HG02798 (cell line): ENCODE data around the gene NAPEPLD.
"Not testable (repeated sequence)": the region's sequence is repeated elsewhere in the genome, so short reads cannot be mapped to it uniquely, and the experiment has no call there.

Source experiments
- ATAC-seq: cut with Tn5 transposase; IDR thresholded peaks from one replicate; pipeline ENCODE4 v1.9.1; 2021; ENCODE audit warnings: mild to moderate bottlenecking; ENCODE audit not compliant: unreplicated experiment, poor library complexity

The NAPEPLD gene

DNA sequence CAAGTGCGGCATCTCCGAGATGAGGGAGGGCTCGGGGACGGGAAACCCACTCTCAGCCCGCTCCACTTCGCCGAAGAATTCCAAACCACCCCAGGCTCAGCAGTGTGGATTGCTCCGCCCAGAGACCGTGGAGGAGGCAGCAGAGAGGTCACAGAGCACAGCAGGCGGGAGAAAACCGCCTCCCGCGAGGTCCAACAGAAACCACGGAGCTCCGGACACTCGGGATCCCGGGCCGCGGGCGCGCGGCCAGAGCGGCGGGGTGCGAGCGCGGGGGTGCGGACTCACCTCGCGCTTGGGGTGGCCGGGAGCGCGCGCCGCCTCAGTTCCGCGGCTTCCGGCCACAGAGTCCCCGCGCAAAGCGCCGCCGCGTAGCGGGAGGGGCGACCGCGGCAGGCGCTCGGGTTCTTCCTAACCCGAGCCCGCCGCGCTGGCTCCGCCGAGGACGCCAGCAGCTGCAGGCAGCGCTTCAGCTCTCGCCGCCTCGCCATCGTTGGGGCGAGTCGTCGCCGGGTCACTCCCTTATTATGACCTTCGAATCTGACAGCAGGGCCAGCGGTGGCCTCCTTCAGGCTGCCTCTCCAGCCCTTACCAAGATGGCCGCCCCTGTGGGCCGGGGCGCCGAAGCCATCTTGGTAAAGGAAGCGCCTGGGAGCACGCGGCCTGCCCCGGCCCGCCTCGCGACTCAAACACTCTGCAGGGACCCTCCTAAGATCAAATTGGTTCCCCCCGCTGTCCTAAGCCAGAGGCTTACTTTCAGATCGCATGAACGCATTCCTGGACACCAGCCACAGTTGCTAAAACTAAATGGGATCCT lies at the start of gene NAPEPLD:
TSS of gene NAPEPLD (minus strand) at position 106 of the 814 bp plus-strand sequence. CDS start 20,323 bp downstream, outside the sequence.
- peak; percentile 88 for ATAC-seq

GRCh38 chr7:103198079-103198478 lies 49.2 kb upstream of the NAPEPLD start:
- ATAC-seq: not testable (repeated sequence)

GRCh38 chr7:103195364-103195763 lies 46.5 kb upstream of the NAPEPLD start:
- ATAC-seq: not testable (repeated sequence)

- not testable (repeated sequence) for ATAC-seq
Observed at GRCh38 chr7:103172415-103173146, 23.7 kb upstream of the NAPEPLD start.

GRCh38 chr7:103171695-103172414 lies 23.0 kb upstream of the NAPEPLD start:
- ATAC-seq: not testable (repeated sequence)

DNA sequence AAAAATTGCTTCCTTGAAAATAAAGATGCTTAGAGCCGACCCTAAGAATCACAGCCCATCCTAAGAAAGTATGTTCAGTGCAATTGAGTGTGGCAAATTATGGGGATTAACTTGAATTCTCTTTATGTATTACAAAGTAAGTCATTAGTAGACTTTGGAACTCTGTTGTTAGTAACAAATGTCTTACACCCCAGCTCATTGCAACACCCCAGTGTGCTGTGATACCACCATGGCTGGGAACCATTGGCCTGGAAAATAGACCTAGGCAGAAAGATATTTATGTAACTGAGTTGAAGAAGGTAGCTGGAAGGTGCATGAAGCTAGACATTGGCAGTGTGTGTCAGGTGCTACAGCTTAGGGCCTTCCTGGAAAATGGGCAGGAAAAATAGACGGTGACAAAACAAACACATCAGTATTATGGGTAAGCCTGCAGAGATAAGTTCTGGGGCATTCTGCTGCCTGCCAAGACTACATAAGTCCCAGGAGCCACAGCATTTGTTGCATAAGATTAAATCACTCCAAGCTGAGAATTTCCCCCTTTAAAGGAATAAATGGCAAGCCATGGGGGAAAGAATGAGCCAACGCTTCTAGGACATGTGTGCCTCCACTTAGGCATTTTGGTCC lies 18.1 kb upstream of the NAPEPLD start:
- not testable (repeated sequence) for ATAC-seq

GRCh38 chr7:103163087-103163825 lies 14.4 kb upstream of the NAPEPLD start:
- not testable (repeated sequence) for ATAC-seq

DNA sequence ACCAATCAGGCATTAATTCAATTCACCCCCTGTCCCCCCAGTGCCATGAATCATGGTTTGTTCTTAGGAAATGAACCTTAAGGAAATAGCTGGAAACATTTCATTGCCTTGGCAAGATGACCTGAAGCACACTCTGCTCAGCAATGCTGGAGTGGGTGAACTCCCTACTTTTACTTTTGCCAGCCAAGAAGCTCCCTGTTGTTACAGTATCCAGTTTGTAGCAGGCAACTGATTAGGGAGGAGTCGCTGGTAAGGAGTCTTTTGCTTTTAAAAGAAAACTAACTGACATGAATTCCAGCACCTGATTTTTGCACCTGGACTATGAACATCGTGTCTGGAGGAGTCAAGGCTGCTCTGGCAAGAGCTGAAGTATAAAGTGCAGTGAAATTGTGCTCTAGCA lies 13.7 kb upstream of the NAPEPLD start:
- ATAC-seq: not testable (repeated sequence)

GRCh38 chr7:103161998-103162616 lies 13.2 kb upstream of the NAPEPLD start:
- ATAC-seq: not testable (repeated sequence)

GRCh38 chr7:103159072-103159471 lies 10.2 kb upstream of the NAPEPLD start:
- ATAC-seq: not testable (repeated sequence)

DNA sequence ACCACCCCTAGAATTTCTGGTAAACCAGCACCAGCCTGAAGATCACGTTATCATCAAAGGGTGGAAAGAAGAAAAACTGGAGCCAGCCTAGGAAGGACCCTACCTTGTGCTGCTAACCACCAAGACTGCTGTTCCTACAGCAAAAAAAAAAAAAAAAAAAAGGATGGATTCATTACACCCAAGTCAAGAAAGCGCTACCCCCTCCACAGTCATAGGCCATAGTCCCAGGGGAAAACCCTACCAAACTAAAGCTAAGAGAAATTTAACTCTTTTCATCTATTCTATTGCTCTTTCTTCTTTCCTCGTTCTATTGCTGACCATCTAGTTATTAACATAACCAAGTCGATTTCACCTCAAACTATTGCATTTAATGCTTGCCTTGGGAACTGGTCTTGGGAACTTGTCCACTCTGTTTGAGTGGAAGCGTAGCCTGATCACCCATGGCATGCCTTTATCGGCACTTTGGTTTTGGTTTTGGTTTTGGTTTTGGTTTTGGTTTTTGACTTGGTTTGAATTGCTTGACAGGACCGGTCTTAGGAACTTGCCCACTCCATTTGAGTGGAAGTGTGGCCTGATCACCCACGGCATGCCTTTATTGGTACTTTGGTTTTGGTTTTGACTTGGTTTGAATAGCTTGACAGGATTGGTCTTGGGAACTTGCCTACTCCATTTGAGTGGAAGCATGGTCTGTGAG lies 6.6 kb upstream of the NAPEPLD start:
- peak; percentile 81 for ATAC-seq

DNA sequence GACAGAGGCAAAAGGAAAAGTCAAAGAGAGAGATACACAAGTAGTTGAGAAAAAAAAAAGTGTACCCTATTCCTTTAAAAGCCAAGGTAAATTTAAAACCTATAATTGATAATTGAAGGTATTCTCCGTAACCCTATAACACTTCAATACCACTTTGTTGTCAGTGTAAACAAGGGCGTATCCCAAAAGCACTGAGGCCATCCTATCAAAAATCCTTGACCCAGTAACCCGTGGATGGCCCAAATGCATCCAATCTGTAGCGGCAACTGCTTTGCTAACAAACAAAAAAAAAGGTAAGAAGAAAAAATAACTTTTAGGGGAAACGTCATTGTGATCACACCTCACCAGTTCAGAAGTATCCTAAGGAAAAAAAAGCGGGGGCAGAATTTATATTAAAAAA lies 5.1 kb upstream of the NAPEPLD start:
- no peak for ATAC-seq

DNA sequence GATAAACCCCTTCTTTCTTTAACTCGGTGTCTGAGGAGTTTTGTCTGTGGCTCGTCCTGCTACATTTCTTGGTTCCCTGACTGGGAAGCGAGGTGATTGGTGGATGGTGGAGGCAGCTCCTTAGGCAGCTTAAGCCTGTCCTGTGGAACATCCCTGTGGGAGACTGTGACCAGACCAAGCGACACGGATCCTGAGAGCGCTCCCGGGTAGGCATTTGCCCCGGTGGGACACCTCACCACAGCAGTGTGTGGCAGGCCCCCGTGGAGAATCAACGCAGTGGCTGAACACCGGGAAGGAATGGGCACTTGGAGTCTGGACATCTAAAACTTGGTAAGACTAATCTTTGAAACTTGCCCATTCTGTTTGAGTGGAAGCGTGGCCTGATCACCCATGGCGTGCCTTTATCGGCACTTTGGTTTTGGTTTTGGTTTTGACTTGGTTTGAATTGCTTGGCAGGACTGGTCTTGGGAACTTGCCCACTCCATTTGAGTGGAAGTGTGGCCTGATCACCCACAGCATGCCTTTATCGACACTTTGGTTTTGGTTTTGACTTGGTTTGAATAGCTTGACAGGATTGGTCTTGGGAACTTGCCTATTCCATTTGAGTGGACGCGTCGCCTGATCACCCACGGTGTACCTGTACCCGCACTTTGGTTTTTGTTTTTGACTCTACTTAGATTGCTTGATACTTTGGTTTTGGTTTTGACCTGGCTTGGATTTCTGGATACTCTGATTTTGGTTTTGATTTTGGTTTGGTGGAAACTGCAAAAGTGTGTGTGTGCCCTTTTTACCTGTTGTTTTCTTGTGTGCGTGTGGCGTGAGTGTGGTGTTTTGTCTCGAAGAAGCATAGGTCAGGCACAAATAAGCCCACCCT lies 4.1 kb upstream of the NAPEPLD start:
- not testable (repeated sequence) for ATAC-seq

GRCh38 chr7:103151993-103152676 lies 3.2 kb upstream of the NAPEPLD start:
- ATAC-seq: not testable (repeated sequence)

- no peak for ATAC-seq
Observed at GRCh38 chr7:103150192-103150591, 1.3 kb upstream of the NAPEPLD start.

DNA sequence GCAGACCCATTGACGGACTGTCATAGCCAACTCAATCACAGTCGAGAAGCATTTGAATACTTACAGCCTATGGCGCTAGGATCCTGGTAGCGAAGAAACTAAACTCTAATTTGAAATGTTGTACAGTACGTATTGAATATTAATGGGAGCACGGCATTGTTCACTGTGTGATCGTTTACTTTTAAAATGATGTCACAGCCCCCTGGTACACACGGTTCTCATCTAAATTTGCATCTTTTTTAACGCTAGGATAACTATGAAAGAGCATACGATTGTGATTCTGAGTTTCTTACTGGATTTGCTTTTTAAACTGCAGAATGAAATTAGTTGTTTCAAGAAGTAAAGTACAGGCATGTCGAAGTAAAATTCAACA lies 895 bp upstream of the NAPEPLD start:
- peak; percentile 21 for ATAC-seq
